Naive thymus-derived CD4-positive, alpha-beta T cell (primary cell): Measurements from ENCODE around the gene NIPAL3. TPM values are rescaled to one million over a fixed set of nuclear protein-coding genes. Genes with fewer than 3 reads are reported as not detected.
"Not testable (repeated sequence)": the region's sequence is repeated elsewhere in the genome, so short reads cannot be mapped to it uniquely, and the experiment has no call there.

Experiments
- ATAC-seq: fragments of 150-1000 bp; cut with Tn5 transposase; 2 replicates; pipeline ENCODE4 v1.10.0; 2021; ENCODE audit warnings: mild to moderate bottlenecking, moderate library complexity
- CTCF ChIA-PET: fragments of 350-600 bp; sonication (Branson Sonifier 250); formaldehyde crosslinking; loops from one replicate; lab custom pipeline; 2021; ENCODE audit warnings: antibody characterized with exemption; lab: Charles Lee
- POLR2A ChIA-PET: fragments of 350-600 bp; sonication (Branson Sonifier 250); formaldehyde crosslinking; loops from one replicate; lab custom pipeline; 2021; ENCODE audit warnings: antibody characterized with exemption, inconsistent platforms; lab: Charles Lee
- DNase-seq, 9 donors: peaks; one replicate each; pipeline versions ENCODE4 v3.0.0 to v3.0.0-alpha.2; 2020 to 2022; ENCODE audit warnings: mixed read lengths in 1 of 9
- H3K27ac ChIP-seq: one replicate; pipeline ENCODE4 v1.7.0; 2013; ENCODE audit warnings: mild to moderate bottlenecking, low read depth, low read length, moderate library complexity
- H3K27me3 ChIP-seq, 2 donors: one replicate each; pipeline ENCODE4 v1.7.0; 2013; ENCODE audit warnings: low read length in 2 of 2, mild to moderate bottlenecking in 2 of 2, moderate library complexity in 2 of 2; ENCODE audit not compliant: control insufficient read depth in 2 of 2, insufficient read depth in 2 of 2
- H3K36me3 ChIP-seq, 3 experiments: 1 replicate in 2 of 3; 2 replicates in 1 of 3; pipeline ENCODE4 v1.7.0; 2013; ENCODE audit warnings: low read length in 3 of 3, mild to moderate bottlenecking in 3 of 3, moderate library complexity in 1 of 3; ENCODE audit not compliant: insufficient read depth in 3 of 3, control insufficient read depth in 2 of 3
- H3K4me1 ChIP-seq, 2 donors: one replicate each; pipeline ENCODE4 v1.7.0; 2013; ENCODE audit warnings: low read length in 2 of 2, mild to moderate bottlenecking in 2 of 2, moderate library complexity in 1 of 2; ENCODE audit not compliant: control insufficient read depth in 2 of 2, insufficient read depth in 2 of 2
- H3K4me3 ChIP-seq: 2 replicates; pipeline ENCODE4 v1.7.0; 2013; ENCODE audit warnings: mild to moderate bottlenecking, low read length
- H3K9me3 ChIP-seq, 3 experiments: 1 replicate in 2 of 3; 2 replicates in 1 of 3; pipeline ENCODE4 v1.7.0; 2013; ENCODE audit warnings: low read length in 3 of 3; ENCODE audit not compliant: control insufficient read depth in 2 of 3
- H3K27ac Mint-ChIP-seq, 9 donors: one replicate each; pipeline ENCODE4 v1.8.0; 2020 to 2022; ENCODE audit warnings: mixed read lengths in 9 of 9, mild to moderate bottlenecking in 8 of 9, moderate library complexity in 5 of 9, inconsistent platforms in 2 of 9
- H3K27me3 Mint-ChIP-seq, 5 donors: one replicate each; pipeline ENCODE4 v1.8.0; 2021 to 2022; ENCODE audit warnings: mixed read lengths in 5 of 5, mild to moderate bottlenecking in 1 of 5
- H3K36me3 Mint-ChIP-seq, 5 donors: one replicate each; pipeline ENCODE4 v1.8.0; 2020 to 2022; ENCODE audit warnings: mixed read lengths in 5 of 5, mild to moderate bottlenecking in 3 of 5, inconsistent platforms in 1 of 5
- H3K4me1 Mint-ChIP-seq, 7 donors: one replicate each; pipeline ENCODE4 v1.8.0; 2020 to 2022; ENCODE audit warnings: mixed read lengths in 7 of 7, mild to moderate bottlenecking in 3 of 7, inconsistent platforms in 1 of 7
- H3K4me3 Mint-ChIP-seq, 10 donors: one replicate each; pipeline ENCODE4 v1.8.0; 2020 to 2022; ENCODE audit warnings: mild to moderate bottlenecking in 10 of 10, mixed read lengths in 10 of 10, moderate library complexity in 6 of 10, inconsistent platforms in 2 of 10
- H3K9me3 Mint-ChIP-seq, 11 donors: one replicate each; pipeline ENCODE4 v1.8.0; 2020 to 2022; ENCODE audit warnings: mixed read lengths in 11 of 11, mild to moderate bottlenecking in 4 of 11, inconsistent platforms in 1 of 11, moderate library complexity in 1 of 11
- intact Hi-C, 2 donors: fragments of 100-400 bp; cut with micrococcal nuclease; formaldehyde crosslinking; loops; one replicate each; pipeline ENCODE4 v1.15.1; 2023
- polyA plus RNA-seq, 2 donors: library from polyadenylated mRNA; unstranded; fragments of 300-500 nt; fragmentation: Illumina TruSeq; gene quantifications; one replicate each; pipeline ENCODE4 v1.2.3, GENCODE V29; 2021
- total RNA-seq, 6 experiments: library from RNA in 5 of 6; stranded (reverse) in 5 of 6; gene quantifications; 1 replicate in 5 of 6; 2 replicates in 1 of 6; pipeline ENCODE4 v1.2.3 and lab custom pipeline; 2021 to 2026

The NIPAL3 gene
- total and polyA plus RNA-seq, 7 experiments from 2014 or later, result 35.5 to 127 (median 63.7) TPM

DNA sequence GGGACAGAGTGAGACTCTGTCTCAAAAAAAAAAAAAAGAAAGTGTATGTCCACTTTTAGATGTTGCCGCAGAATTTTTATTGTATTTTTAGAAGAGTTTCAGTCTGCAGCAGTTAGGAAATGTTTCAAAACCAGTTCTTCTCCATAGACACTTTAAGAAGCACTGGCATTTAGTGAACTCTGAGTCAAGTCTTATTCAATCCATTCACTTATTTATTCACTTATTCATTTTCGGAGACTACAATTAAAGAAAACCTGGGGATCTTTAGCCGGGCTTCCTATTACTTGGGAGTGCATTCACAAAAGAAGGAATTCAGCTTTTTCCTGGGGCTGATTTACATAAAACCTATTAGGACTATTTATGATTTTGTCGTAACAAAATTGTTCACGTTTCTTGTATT, 99.3 kb downstream of the NIPAL3 start:
- Histone ChIP-seq H3K9me3 (no peaks in the 10 kb centered on the region), H3K4me1 (peaks cover 22 to 74% of the 10 kb centered on the region in 2 donors), H3K36me3 (peaks cover 3 to 28% (median 8%) of the 10 kb centered on the region in 3 experiments), H3K4me3 (no peak overlapping the region), H3K27ac (peak overlapping the region; percentile 30), H3K27me3 (no peaks in the 10 kb centered on the region)
- H3K27ac Mint-ChIP-seq, result peak overlapping the region in 8 of 9 donors; percentile 15 to 93 (median 85)
- DNase-seq (no peak), ATAC-seq (no peak)
- ChIA-PET POLR2A (interaction anchor here (0.8 to 27.5 kb wide), 7 partner anchors 8 to 73 kb away, joined by 3 to 929 read pairs (median 6); partner anchors contain the start of gene RCAN3), CTCF (interaction anchor here (0.6 to 1.4 kb wide), 5 partner anchors 11 to 102 kb away, joined by 3 to 5 read pairs (median 3); no protein-coding TSS in a partner anchor)
- H3K36me3 Mint-ChIP-seq, result peaks cover 21 to 54% (median 39%) of the 10 kb centered on the region in 5 donors
- peaks cover 43 to 94% (median 78%) of the 10 kb centered on the region in 7 donors for H3K4me1 Mint-ChIP-seq
- H3K27me3 Mint-ChIP-seq, result no peaks in the 10 kb centered on the region
- intact Hi-C loops, result no loop called here
- no peaks in the 10 kb centered on the region for H3K9me3 Mint-ChIP-seq
- peak overlapping the region in 9 of 10 donors; percentile 6 to 84 (median 62) for H3K4me3 Mint-ChIP-seq

GRCh38 chr1:24515671-24516209, 100.1 kb downstream of the NIPAL3 start:
- Mint-ChIP-seq H3K4me1 (peaks cover 35 to 93% (median 76%) of the 10 kb centered on the region in 7 donors), H3K27ac (peak overlapping the region in 7 of 9 donors; percentile 22 to 93 (median 83)), H3K36me3 (peaks cover 14 to 53% (median 37%) of the 10 kb centered on the region in 5 donors), H3K4me3 (peak overlapping the region in 8 of 10 donors; percentile 44 to 84 (median 68))
- Histone ChIP-seq H3K4me1 (peaks cover 18 to 66% of the 10 kb centered on the region in 2 donors), H3K36me3 (peaks cover 3 to 32% (median 8%) of the 10 kb centered on the region in 3 experiments)
- CTCF ChIA-PET, result interaction anchor here (0.7 to 1.5 kb wide), 8 partner anchors 10 to 103 kb away, joined by 3 to 7 read pairs (median 4); no protein-coding TSS in a partner anchor
- POLR2A ChIA-PET, result interaction anchor here (0.6 to 27.5 kb wide), 9 partner anchors 9 to 733 kb away, joined by 3 to 929 read pairs (median 6); partner anchors contain the start of gene RCAN3
- H3K27ac ChIP-seq, ATAC-seq, H3K4me3 ChIP-seq, H3K9me3 ChIP-seq, DNase-seq, intact Hi-C loops, H3K27me3 ChIP-seq, H3K9me3 Mint-ChIP-seq, H3K27me3 Mint-ChIP-seq: not testable (repeated sequence)

DNA sequence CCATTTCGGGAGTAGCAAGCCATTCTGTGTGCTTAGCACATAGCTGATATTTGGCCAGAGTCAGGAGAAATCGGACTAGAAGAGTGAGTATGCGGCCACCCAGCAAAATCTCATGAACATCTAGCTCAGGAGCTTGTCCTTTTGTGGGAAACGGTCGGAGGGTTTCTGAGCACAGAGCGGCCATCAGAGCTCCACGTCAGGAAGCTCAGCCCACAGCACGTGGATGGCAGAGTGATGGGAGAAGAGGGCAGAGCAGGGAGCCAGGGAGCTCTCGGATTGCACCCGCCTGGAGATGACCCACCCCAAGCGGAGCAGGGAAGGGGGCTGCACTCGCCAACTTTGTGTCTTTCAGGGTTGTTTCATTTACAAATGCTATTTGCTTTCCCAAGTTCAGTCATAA, 100.9 kb downstream of the NIPAL3 start:
- H3K4me1 ChIP-seq, result peaks cover 17 to 58% of the 10 kb centered on the region in 2 donors
- ChIA-PET CTCF (interaction anchor here (0.7 to 1.5 kb wide), 6 partner anchors 8 to 100 kb away, joined by 3 to 7 read pairs (median 3); no protein-coding TSS in a partner anchor), POLR2A (interaction anchor here (0.5 to 27.5 kb wide), 5 partner anchors 12 to 407 kb away, joined by 3 to 929 read pairs (median 3); partner anchors contain the start of gene RCAN3)
- H3K27me3 ChIP-seq, result no peaks in the 10 kb centered on the region
- H3K4me3 ChIP-seq, result no peak overlapping the region
- intact Hi-C loops, result no loop called here
- peak overlapping the region; percentile 27 to 89 (median 79) for H3K27ac Mint-ChIP-seq
- H3K27ac ChIP-seq, result no peak overlapping the region
- H3K9me3 Mint-ChIP-seq, result peaks cover 0 to 3% (median 0%) of the 10 kb centered on the region in 11 donors
- H3K36me3 ChIP-seq, result peaks cover 3 to 32% (median 8%) of the 10 kb centered on the region in 3 experiments
- ATAC-seq (no peak), DNase-seq (no peak)
- H3K9me3 ChIP-seq, result no peaks in the 10 kb centered on the region
- H3K36me3 Mint-ChIP-seq, result peaks cover 11 to 51% (median 36%) of the 10 kb centered on the region in 5 donors
- H3K27me3 Mint-ChIP-seq, result no peaks in the 10 kb centered on the region
- H3K4me3 Mint-ChIP-seq, result peak overlapping the region in 8 of 10 donors; percentile 16 to 75 (median 56)
- H3K4me1 Mint-ChIP-seq, result peaks cover 29 to 93% (median 77%) of the 10 kb centered on the region in 7 donors

DNA sequence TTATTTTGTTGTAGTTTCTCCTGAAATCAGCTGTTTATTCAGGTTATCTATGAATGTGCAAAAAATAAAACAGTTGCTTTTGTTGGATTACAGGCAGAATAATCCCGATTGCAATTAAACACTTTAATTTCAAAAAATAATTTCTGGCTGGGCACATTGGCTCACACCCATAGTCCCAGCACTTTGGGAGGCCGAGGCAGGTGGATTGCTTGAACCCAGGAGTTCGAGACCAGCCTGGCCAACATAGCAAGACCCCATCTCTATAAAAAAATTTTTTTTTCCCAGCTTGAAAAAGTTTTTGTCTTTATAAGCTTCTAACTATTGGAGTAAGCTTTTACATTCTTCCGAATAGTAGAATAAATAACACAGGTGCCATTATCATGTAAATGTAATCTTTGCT, 102.3 kb downstream of the NIPAL3 start:
- no peak for DNase-seq
- Mint-ChIP-seq H3K4me1 (peaks cover 25 to 93% (median 77%) of the 10 kb centered on the region in 7 donors), H3K4me3 (peak overlapping the region in 2 of 10 donors; percentile 19 to 47), H3K27ac (peak overlapping the region in 5 of 9 donors; percentile 20 to 89 (median 26)), H3K9me3 (peaks cover 0 to 3% (median 0%) of the 10 kb centered on the region in 11 donors), H3K27me3 (no peaks in the 10 kb centered on the region), H3K36me3 (peaks cover 7 to 50% (median 28%) of the 10 kb centered on the region in 5 donors)
- intact Hi-C loops, result loop anchor here in 1 of 2 donors (1.0 kb wide), 1 partner anchor 10 kb away; no protein-coding TSS in a partner anchor
- no peak overlapping the region for H3K4me3 ChIP-seq
- no peaks in the 10 kb centered on the region for H3K27me3 ChIP-seq
- ChIA-PET POLR2A (interaction anchor here (1.2 to 4.3 kb wide), 4 partner anchors 13 to 103 kb away, joined by 3 to 64 read pairs (median 8); partner anchors contain the start of genes NIPAL3 and RCAN3), CTCF (interaction anchor here (0.6 to 1.5 kb wide), 5 partner anchors 8 to 127 kb away, joined by 3 to 5 read pairs (median 4); no protein-coding TSS in a partner anchor)
- no peak for ATAC-seq
- H3K36me3 ChIP-seq, result peaks cover 3 to 41% (median 8%) of the 10 kb centered on the region in 3 experiments
- H3K27ac ChIP-seq, result no peak overlapping the region
- peaks cover 11 to 53% of the 10 kb centered on the region in 2 donors for H3K4me1 ChIP-seq
- H3K9me3 ChIP-seq, result no peaks in the 10 kb centered on the region

- POLR2A ChIA-PET, result interaction anchor here (0.6 to 4.3 kb wide), 3 partner anchors 10 to 27 kb away, joined by 4 to 64 read pairs (median 5); partner anchors contain the start of gene RCAN3
- H3K27ac ChIP-seq, H3K27me3 Mint-ChIP-seq, ATAC-seq, H3K9me3 Mint-ChIP-seq, H3K9me3 ChIP-seq, DNase-seq, CTCF ChIA-PET, intact Hi-C loops, H3K27me3 ChIP-seq, H3K4me3 ChIP-seq: not testable (repeated sequence)
- Histone ChIP-seq H3K36me3 (peaks cover 3 to 44% (median 8%) of the 10 kb centered on the region in 3 experiments), H3K4me1 (peaks cover 0 to 37% of the 10 kb centered on the region in 2 donors)
- peak overlapping the region in 4 of 10 donors; percentile 13 to 57 (median 23) for H3K4me3 Mint-ChIP-seq
- peaks cover 7 to 50% (median 34%) of the 10 kb centered on the region in 5 donors for H3K36me3 Mint-ChIP-seq
- peak overlapping the region in 8 of 9 donors; percentile 38 to 88 (median 70) for H3K27ac Mint-ChIP-seq
- H3K4me1 Mint-ChIP-seq, result peaks cover 25 to 91% (median 70%) of the 10 kb centered on the region in 7 donors
These were observed 104.7 kb downstream of the NIPAL3 start for GRCh38 chr1:24520282-24520681.
